Stomach (tissue), 4 donors: ENCODE measurements around the gene MFSD12.

Experiments used
- CTCF ChIP-seq, 7 experiments: fragments of 450-650 bp in 4 of 7; fragments of 200-600 bp in 3 of 7; sonication (generic) in 3 of 7; IDR thresholded peaks; one replicate each; pipeline ENCODE4 v1.5.1; 2016 to 2019; ENCODE audit warnings: antibody characterized with exemption in 7 of 7, control low read depth in 2 of 7, mild to moderate bottlenecking in 1 of 7
- EP300 ChIP-seq: sonication (generic); formaldehyde crosslinking; IDR thresholded peaks from one replicate; pipeline ENCODE4 v1.6.1; 2017; ENCODE audit warnings: antibody characterized with exemption
- POLR2A ChIP-seq, 4 donors: fragments of 450-650 bp; IDR thresholded peaks; one replicate each; pipeline ENCODE4 v1.6.1; 2016; ENCODE audit warnings: antibody characterized with exemption in 4 of 4, control low read depth in 2 of 4, mild to moderate bottlenecking in 1 of 4, moderate library complexity in 1 of 4

- TF ChIP-seq POLR2A (IDR thresholded peaks at IDR 0.05), result no peak
- TF ChIP-seq CTCF (IDR thresholded peaks at IDR 0.05), result no peak
- TF ChIP-seq EP300, result no peak
Observed at GRCh38 chr19:3516675-3517207, 40.6 kb downstream of the MFSD12 start.
